ENCODE results near the gene CASP10.

- TF ChIP-seq EZH2 (IDR thresholded peaks at IDR 0.05; ENCODE audit: insufficient read depth, poor library complexity, severe bottlenecking) (no peak), EZH2phosphoT487 (IDR thresholded peaks at IDR 0.05; ENCODE audit: insufficient read depth, low read depth) (no peak)
Observed at GRCh38 chr2:201176081-201176481, 6.9 kb upstream of the CASP10 start.

Measured in GM23248 (cell line).